HepG2 (cell line): ENCODE results near the gene PSMA7. TPM values are rescaled to one million over a fixed set of nuclear protein-coding genes. Genes with fewer than 3 reads are reported as not detected.

Experiments
- ARID4A ChIP-seq: sonication (generic); formaldehyde crosslinking; IDR thresholded peaks from 2 replicates; pipeline ENCODE4 v1.5.0; 2020; ENCODE audit warnings: mild to moderate bottlenecking, missing genetic modification reagents, borderline replicate concordance
- CTCF ChIP-seq: sonication (generic); formaldehyde crosslinking; IDR thresholded peaks from 2 replicates; pipeline ENCODE4 v1.5.0; 2020; ENCODE audit warnings: mild to moderate bottlenecking, missing genetic modification reagents, moderate library complexity
- GABPB1 ChIP-seq: IDR thresholded peaks from 2 replicates; pipeline ENCODE4 v1.6.1; 2016; ENCODE audit warnings: mild to moderate bottlenecking, missing genetic modification reagents, moderate library complexity, missing compliant biosample characterization
- GTF2F1 ChIP-seq: fragments of 150-350 bp; IDR thresholded peaks from 2 replicates; pipeline ENCODE4 v1.6.1; 2014; ENCODE audit warnings: low read length
- HNRNPLL ChIP-seq: fragments of 200-400 bp; formaldehyde crosslinking; IDR thresholded peaks from 2 replicates; pipeline ENCODE4 v1.6.1; 2017; ENCODE audit warnings: mild to moderate bottlenecking, low read depth, low read length; ENCODE audit not compliant: poor library complexity, severe bottlenecking
- HOXA3 ChIP-seq: sonication (generic); formaldehyde crosslinking; IDR thresholded peaks from 2 replicates; pipeline ENCODE4 v1.5.0; 2020; ENCODE audit warnings: missing genetic modification reagents
- KLF9 ChIP-seq: IDR thresholded peaks from 2 replicates; pipeline ENCODE4 v1.6.1; 2016; ENCODE audit warnings: low read depth
- NONO ChIP-seq, 2 experiments: fragments of 450-650 bp in 1 of 2; sonication (generic) in 1 of 2; formaldehyde crosslinking in 1 of 2; IDR thresholded peaks in 1 of 2; conservative IDR thresholded peaks in 1 of 2; 2 replicates each; pipeline versions ENCODE4 v1.6.1 to v1.8.0; 2017 to 2022; ENCODE audit warnings: mild to moderate bottlenecking in 1 of 2, missing genetic modification reagents in 1 of 2, moderate library complexity in 1 of 2
- PAXIP1 ChIP-seq: sonication (generic); formaldehyde crosslinking; conservative IDR thresholded peaks from 2 replicates; pipeline ENCODE4 v1.4.0; 2020; ENCODE audit warnings: mild to moderate bottlenecking, missing genetic modification reagents, moderate library complexity
- RORA ChIP-seq: sonication (generic); formaldehyde crosslinking; IDR thresholded peaks from 2 replicates; pipeline ENCODE4 v1.5.0; 2020; ENCODE audit warnings: mild to moderate bottlenecking, missing genetic modification reagents, moderate library complexity
- YEATS4 ChIP-seq: sonication (generic); formaldehyde crosslinking; IDR thresholded peaks from 2 replicates; pipeline ENCODE4 v1.4.0; 2020; ENCODE audit warnings: missing genetic modification reagents, borderline replicate concordance
- ZMYM4 ChIP-seq: sonication (generic); formaldehyde crosslinking; IDR thresholded peaks from 2 replicates; pipeline ENCODE4 v1.8.1; 2023; ENCODE audit warnings: mild to moderate bottlenecking, missing genetic modification reagents
- ZNF143 ChIP-seq: sonication (generic); formaldehyde crosslinking; IDR thresholded peaks from 2 replicates; pipeline ENCODE4 v1.4.0; 2020; ENCODE audit warnings: missing genetic modification reagents
- ZNF354B ChIP-seq: sonication (generic); formaldehyde crosslinking; IDR thresholded peaks from 2 replicates; pipeline ENCODE4 v1.8.0; 2022; ENCODE audit warnings: mild to moderate bottlenecking, missing genetic modification reagents
- ZNF580 ChIP-seq: IDR thresholded peaks from 2 replicates; pipeline ENCODE4 v1.6.1; 2016; ENCODE audit warnings: low read depth, borderline replicate concordance
- ZNF615 ChIP-seq: sonication (generic); formaldehyde crosslinking; IDR thresholded peaks from 2 replicates; pipeline ENCODE4 v1.5.0; 2020; ENCODE audit warnings: mild to moderate bottlenecking, missing genetic modification reagents, borderline replicate concordance
- ZNF672 ChIP-seq: sonication (generic); formaldehyde crosslinking; IDR thresholded peaks from 2 replicates; pipeline ENCODE4 v1.8.1; 2022; ENCODE audit warnings: missing genetic modification reagents
- ZNF740 ChIP-seq: sonication (generic); formaldehyde crosslinking; IDR thresholded peaks from 2 replicates; pipeline ENCODE4 v1.4.0; 2020; ENCODE audit warnings: missing genetic modification reagents
- polyA plus RNA-seq, 8 experiments: library from polyadenylated mRNA; depleted of rRNA in 3 of 8; stranded (reverse) in 7 of 8; unstranded in 1 of 8; fragments of >200 nt; fragmentation: Illumina TruSeq in 4 of 8; extraction: Trizol in 4 of 8; gene quantifications; 2 replicates each; pipeline versions ENCODE4 v1.2.1 to v1.2.3, GENCODE V29; 2011 to 2016; ENCODE audit warnings: low read depth in 4 of 8, missing spikeins in 1 of 8, mixed read lengths in 1 of 8; ENCODE audit not compliant: insufficient read depth in 1 of 8
- total RNA-seq, 5 experiments: library from RNA; depleted of rRNA; stranded (reverse); fragments of >200 nt; fragmentation: Illumina TruSeq; extraction: Trizol; gene quantifications; 2 replicates each; pipeline ENCODE4 v1.2.3, GENCODE V29; 2016; ENCODE audit warnings: low read depth in 1 of 5

Gene PSMA7
- total and polyA plus RNA-seq, 2 of the 13 experiments (the other 11 are each of a cell fraction or from before 2014, with no cell fraction given) = 531 to 631 TPM

- TF ChIP-seq ARID4A (peak; percentile 100), PAXIP1 (CRISPR knock-in tag) (peak; percentile 79), GTF2F1 (no peak; the same call in 1 of the 2 replicates), HOXA3 (CRISPR knock-in tag) (peak; percentile 98), ZNF580 (CRISPR knock-in tag) (peak; percentile 98), ZMYM4 (peak; percentile 96), CTCF (CRISPR knock-in tag) (0 out of 2 replicates have a peak, but pooled peaks have one; percentile 45), RORA (CRISPR knock-in tag) (no peak), GABPB1 (peak; percentile 99), ZNF354B (CRISPR knock-in tag) (0 out of 2 replicates have a peak, but pooled peaks have one; percentile 44), ZNF672 (CRISPR knock-in tag) (0 out of 2 replicates have a peak, but pooled peaks have one; percentile 92), ZNF740 (CRISPR knock-in tag) (peak; percentile 87), NONO (IDR thresholded peaks at IDR 0.05) (no peak), NONO (CRISPR knock-in tag; conservative IDR thresholded peaks at IDR 0.05) (peak; percentile 100), YEATS4 (CRISPR knock-in tag) (peak; percentile 99), ZNF615 (CRISPR knock-in tag) (peak; percentile 99), KLF9 (no peak), HNRNPLL (peak; percentile 97), ZNF143 (CRISPR knock-in tag) (peak; percentile 71)
Observed at GRCh38 chr20:62182469-62183425, 39.6 kb upstream of the PSMA7 start, which contains the start of gene MTG2 (continued).
